DMS79 treated with DMSO at 0.1 percent for 48 hours (cell line): ENCODE data around the gene SKAP1.
A peak's percentile ranks its signal among the peaks of the same experiment; 100 is the strongest.

ENCODE experiments used
- DNase-seq: peaks from one replicate; lab custom pipeline; 2025; lab: John Stamatoyannopoulos, UW

Gene SKAP1

GRCh38 chr17:48173191-48173984 lies 256.6 kb downstream of the SKAP1 start:
- no peak for DNase-seq

GRCh38 chr17:48169926-48170325 lies 260.1 kb downstream of the SKAP1 start:
- DNase-seq = no peak

- no peak for DNase-seq
Measured at GRCh38 chr17:48163809-48164208, 266.2 kb downstream of the SKAP1 start.

GRCh38 chr17:48162946-48163506 lies 267.0 kb downstream of the SKAP1 start:
- DNase-seq = peak; percentile 61

DNA sequence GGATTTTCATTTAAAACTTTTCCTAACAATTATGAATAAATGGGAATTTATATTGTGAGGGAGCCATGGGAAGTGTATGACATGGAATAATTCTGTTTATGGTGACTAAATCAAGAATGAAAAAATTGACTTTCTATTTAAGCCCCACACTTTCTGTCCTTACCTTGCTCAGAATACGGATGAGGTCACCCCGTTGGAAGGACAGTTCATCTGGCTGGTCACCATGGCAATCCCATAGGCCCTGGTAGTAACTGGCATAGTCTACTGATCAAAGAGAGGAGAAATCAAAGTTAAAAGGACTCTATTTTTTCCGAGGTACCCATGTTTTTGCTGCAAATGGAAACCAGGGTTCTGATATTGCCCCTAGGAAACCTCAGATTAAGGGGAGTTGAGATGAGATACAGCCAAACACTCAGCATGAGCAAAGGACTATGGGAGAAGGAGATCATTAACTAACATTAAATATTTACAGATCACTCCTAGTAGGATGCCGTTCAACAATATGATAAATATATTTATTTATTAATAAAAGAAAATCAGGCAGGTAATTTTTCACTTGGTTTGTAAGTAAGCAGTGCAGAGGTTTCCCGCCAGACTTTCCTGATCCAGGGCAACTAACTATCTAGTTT lies 267.6 kb downstream of the SKAP1 start:
- peak; percentile 48 for DNase-seq

GRCh38 chr17:48161127-48161905 lies 268.7 kb downstream of the SKAP1 start:
- DNase-seq = no peak

GRCh38 chr17:48160177-48161081 lies 269.6 kb downstream of the SKAP1 start:
- DNase-seq = peak; percentile 73

- DNase-seq = no peak
Measured at GRCh38 chr17:48159232-48159631, 270.8 kb downstream of the SKAP1 start.

- DNase-seq = peak; percentile 73
Measured at GRCh38 chr17:48155889-48156611, 274.0 kb downstream of the SKAP1 start.

DNA sequence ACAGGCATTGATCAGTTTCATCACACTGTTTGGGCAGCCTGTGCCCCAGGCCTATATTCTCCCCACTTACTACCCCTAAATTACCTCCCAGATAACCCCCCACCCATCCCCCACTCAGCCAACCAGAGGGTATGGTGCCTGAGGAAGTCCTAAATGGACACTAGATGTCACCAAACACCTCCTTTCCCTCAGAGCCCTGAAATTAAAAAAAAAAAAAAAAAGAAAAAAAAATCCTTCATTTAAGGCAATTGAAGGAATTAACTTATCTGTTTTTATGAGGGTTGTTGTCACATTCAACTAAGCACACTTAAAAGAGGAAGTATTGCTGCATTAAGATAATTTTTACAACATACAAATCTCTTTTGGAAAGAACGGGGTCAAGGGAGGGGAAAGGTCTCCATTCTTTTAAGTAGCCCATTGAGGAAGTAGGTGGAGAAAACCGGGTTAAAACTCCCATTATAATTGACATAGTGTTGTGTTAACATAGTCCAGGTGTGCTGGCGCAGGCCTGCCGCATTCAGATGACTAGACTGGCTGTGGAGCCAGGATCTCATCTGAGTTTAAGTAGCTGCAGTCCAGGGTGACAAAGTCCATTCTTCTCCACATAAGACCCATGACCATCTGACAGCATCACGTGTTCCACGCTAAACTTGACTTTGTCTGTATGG lies 276.2 kb downstream of the SKAP1 start:
- peak; percentile 38 for DNase-seq

- no peak for DNase-seq
Measured at GRCh38 chr17:48152289-48152688, 277.7 kb downstream of the SKAP1 start.

DNA sequence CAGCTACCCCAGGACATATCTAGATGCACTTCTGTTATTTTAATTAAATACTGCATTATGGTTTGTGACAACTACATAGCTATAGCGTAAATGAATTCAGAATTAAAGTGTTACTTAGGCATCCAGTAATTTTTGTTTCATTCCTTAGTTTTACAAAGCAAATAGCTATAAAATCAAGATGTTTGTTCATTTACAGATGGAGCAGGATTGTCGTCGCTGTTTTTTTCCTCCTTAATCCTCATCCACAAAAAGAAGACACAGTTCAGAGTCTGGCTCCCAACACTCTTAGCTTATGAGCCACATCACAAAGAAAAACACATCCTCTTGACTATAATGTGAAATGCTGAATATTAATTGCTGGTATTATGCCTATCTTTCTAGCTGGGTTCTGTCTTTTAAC lies 278.8 kb downstream of the SKAP1 start:
- DNase-seq = no peak

- DNase-seq = no peak
Measured at GRCh38 chr17:48150597-48151001, 279.4 kb downstream of the SKAP1 start.

DNA sequence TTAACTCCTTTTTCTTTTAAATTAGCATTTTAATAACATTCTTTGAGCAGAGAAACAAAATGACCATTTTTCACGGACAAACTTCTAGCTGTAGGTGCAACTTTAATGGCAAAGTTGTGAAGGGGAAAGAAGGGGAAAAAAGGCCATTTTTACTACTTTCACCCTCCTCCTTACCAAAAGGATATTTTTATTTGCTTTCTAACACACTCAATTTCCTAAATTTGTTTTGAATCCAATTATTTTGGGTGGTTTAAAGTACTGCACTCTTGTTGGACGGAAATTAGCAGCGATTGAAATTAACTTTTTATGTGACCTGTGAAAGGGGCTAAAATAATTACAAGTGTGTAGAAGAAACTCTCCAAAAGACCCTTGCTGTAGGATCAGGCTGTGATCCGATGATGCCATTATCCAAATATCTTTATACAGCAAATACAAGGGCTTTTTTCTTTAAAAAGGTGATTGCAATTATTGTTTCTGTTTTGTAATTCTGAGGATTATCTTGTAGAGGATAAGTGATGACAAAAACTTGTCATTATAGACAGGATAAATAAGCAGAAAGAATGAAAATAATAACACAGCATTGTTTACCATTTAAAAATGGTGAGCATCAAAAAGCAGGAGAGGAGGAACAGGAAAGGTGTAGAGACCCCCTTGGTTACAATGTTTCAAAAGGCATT lies 280.1 kb downstream of the SKAP1 start:
- DNase-seq = no peak

- no peak for DNase-seq
Measured at GRCh38 chr17:48148854-48149786, 280.9 kb downstream of the SKAP1 start.

- DNase-seq = no peak
Measured at GRCh38 chr17:48148029-48148770, 281.8 kb downstream of the SKAP1 start.

GRCh38 chr17:48144976-48145798 lies 284.8 kb downstream of the SKAP1 start:
- no peak for DNase-seq
